ENCODE measurements around the gene UMAD1.

DNA sequence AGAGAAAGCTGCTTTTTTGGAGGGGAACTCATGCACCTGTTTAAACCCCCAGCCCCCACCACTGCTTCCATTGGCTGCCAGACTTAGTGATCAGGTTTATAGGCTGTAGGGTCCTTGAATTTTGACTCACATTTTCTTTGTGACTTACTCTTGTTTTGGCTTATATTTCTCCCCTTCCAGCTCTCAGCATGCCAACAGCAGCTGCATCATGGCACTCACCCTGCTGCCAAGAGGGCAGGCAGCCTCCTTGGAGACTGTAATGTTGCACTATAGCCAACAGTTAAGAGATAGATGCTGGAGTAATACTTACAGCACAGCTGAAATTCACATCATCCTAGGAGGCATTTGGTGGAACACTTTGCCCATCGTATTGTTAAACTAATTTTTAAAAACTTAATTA, 230.0 kb downstream of the UMAD1 start:
- no peak for TF ChIP-seq ARNTL (CRISPR knock-in tag; IDR thresholded peaks at IDR 0.05; ENCODE audit: borderline replicate concordance, low read depth)
- TF ChIP-seq ZFP3 (CRISPR knock-in tag; IDR thresholded peaks at IDR 0.05): no peak
- TF ChIP-seq ZNF8 (CRISPR knock-in tag; IDR thresholded peaks at IDR 0.05): no peak

Measured in SK-N-SH treated with all-trans-retinoic acid at 6 μM for 48 hours (cell line).